Esophagus squamous epithelium (tissue), 4 donors: Measurements from ENCODE around the gene PROP1.

ENCODE experiments used
- CTCF ChIP-seq, 6 experiments: fragments of 450-650 bp in 4 of 6; fragments of 200-600 bp in 2 of 6; sonication (generic) in 2 of 6; IDR thresholded peaks; one replicate each; pipeline ENCODE4 v1.5.1; 2016 to 2019; ENCODE audit warnings: antibody characterized with exemption in 6 of 6, mild to moderate bottlenecking in 4 of 6, moderate library complexity in 4 of 6
- POLR2A ChIP-seq, 4 donors: fragments of 450-650 bp; IDR thresholded peaks; one replicate each; pipeline ENCODE4 v1.6.1; 2017; ENCODE audit warnings: antibody characterized with exemption in 4 of 4, mild to moderate bottlenecking in 4 of 4, moderate library complexity in 3 of 4

- TF ChIP-seq CTCF (IDR thresholded peaks at IDR 0.05) (no peak), POLR2A (IDR thresholded peaks at IDR 0.05) (no peak)
Observed at GRCh38 chr5:177987326-177987725, 8.7 kb downstream of the PROP1 start.
